GM12874 (cell line): Measurements from ENCODE around the gene ARHGAP18.

Experiments used
- CTCF ChIP-seq: IDR thresholded peaks from 2 replicates; pipeline ENCODE4 v1.5.1; 2011; ENCODE audit warnings: low read depth, mild to moderate bottlenecking, control low read depth, low read length, moderate library complexity; ENCODE audit not compliant: insufficient read depth

The ARHGAP18 gene

GRCh38 chr6:129590408-129591022, 119.5 kb downstream of the ARHGAP18 start:
- no peak for TF ChIP-seq CTCF

GRCh38 chr6:129586815-129587214, 123.2 kb downstream of the ARHGAP18 start:
- TF ChIP-seq CTCF: no peak

GRCh38 chr6:129583866-129584265, 126.1 kb downstream of the ARHGAP18 start:
- no peak for TF ChIP-seq CTCF

GRCh38 chr6:129578315-129578714, 131.7 kb downstream of the ARHGAP18 start:
- no peak for TF ChIP-seq CTCF

GRCh38 chr6:129577691-129578090, 132.3 kb downstream of the ARHGAP18 start:
- no peak for TF ChIP-seq CTCF

GRCh38 chr6:129576456-129576855, 133.5 kb downstream of the ARHGAP18 start:
- no peak for TF ChIP-seq CTCF

- no peak for TF ChIP-seq CTCF
Observed at GRCh38 chr6:129575378-129576118, 134.4 kb downstream of the ARHGAP18 start.
